B cell (primary cell): ENCODE data around the gene TGFBR2. TPM values are rescaled to one million over a fixed set of nuclear protein-coding genes. Genes with fewer than 3 reads are reported as not detected.
A peak's percentile ranks its signal among the peaks of the same experiment; 100 is the strongest.

Experiments used
- ATAC-seq: fragments of 200-7000 bp; cut with Tn5 transposase; one replicate; pipeline ENCODE4 v1.10.0; 2021; ENCODE audit warnings: low read depth, mild to moderate bottlenecking, moderate number of reproducible peaks, moderate library complexity
- CTCF ChIA-PET: fragments of 350-600 bp; sonication (Branson Sonifier 250); formaldehyde crosslinking; loops from one replicate; lab custom pipeline; 2021; ENCODE audit warnings: antibody characterized with exemption, inconsistent platforms; lab: Charles Lee
- POLR2A ChIA-PET: fragments of 350-600 bp; sonication (Branson Sonifier 250); formaldehyde crosslinking; loops from one replicate; lab custom pipeline; 2021; ENCODE audit warnings: antibody characterized with exemption; lab: Charles Lee
- DNase-seq: peaks from one replicate; pipeline ENCODE4 v3.0.0; 2013
- H2AFZ ChIP-seq: 2 replicates; pipeline ENCODE4 v1.6.1; 2012; ENCODE audit warnings: mild to moderate bottlenecking, low read depth, low read length; ENCODE audit not compliant: insufficient read depth, poor library complexity, severe bottlenecking
- H3K27ac ChIP-seq, 2 donors: 1 replicate in 1 of 2; 2 replicates in 1 of 2; pipeline ENCODE4 v1.5.1; 2012 to 2013; ENCODE audit warnings: low read length in 2 of 2, mild to moderate bottlenecking in 2 of 2, moderate library complexity in 1 of 2
- H3K27me3 ChIP-seq, 4 experiments: fragments of 200-600 bp in 1 of 4; sonication (generic) in 1 of 4; replicated peaks in 1 of 4; 1 replicate in 2 of 4; 2 replicates in 2 of 4; pipeline versions ENCODE4 v1.6.1 to v1.7.0; 2013 to 2016; ENCODE audit warnings: low read length in 3 of 4, mild to moderate bottlenecking in 2 of 4, mixed read lengths in 1 of 4, moderate library complexity in 1 of 4; ENCODE audit not compliant: insufficient read depth in 4 of 4, control insufficient read depth in 3 of 4; ENCODE audit errors: control extremely low read depth in 1 of 4
- H3K36me3 ChIP-seq, 2 experiments: replicated peaks in 1 of 2; 1 replicate in 1 of 2; 2 replicates in 1 of 2; pipeline versions ENCODE4 v1.6.1 to v1.7.1; 2013; ENCODE audit warnings: low read length in 1 of 2; ENCODE audit not compliant: insufficient read depth in 2 of 2, control insufficient read depth in 1 of 2; ENCODE audit errors: control extremely low read depth in 1 of 2, extremely low read depth in 1 of 2
- H3K4me1 ChIP-seq, 2 donors: fragments of 200-600 bp in 1 of 2; sonication (generic) in 1 of 2; 1 replicate in 1 of 2; 2 replicates in 1 of 2; pipeline versions ENCODE4 v1.5.1 to v1.6.1; 2013 to 2017; ENCODE audit warnings: low read length in 2 of 2; ENCODE audit not compliant: control insufficient read depth in 2 of 2, insufficient read depth in 2 of 2
- H3K4me2 ChIP-seq: replicated peaks from 2 replicates; pipeline ENCODE3; 2012; ENCODE audit warnings: mild to moderate bottlenecking, low read depth, low read length; ENCODE audit not compliant: poor library complexity, severe bottlenecking
- H3K4me3 ChIP-seq, 5 experiments: fragments of 200-600 bp in 1 of 5; sonication (generic) in 1 of 5; 1 replicate in 3 of 5; 2 replicates in 2 of 5; pipeline versions ENCODE4 v1.5.1 to v1.7.0; 2011 to 2016; ENCODE audit warnings: low read length in 4 of 5, mild to moderate bottlenecking in 4 of 5, low read depth in 2 of 5, control low read depth in 1 of 5, moderate library complexity in 1 of 5; ENCODE audit not compliant: insufficient read depth in 1 of 5; ENCODE audit errors: control extremely low read depth in 1 of 5, extremely low read depth in 1 of 5
- H3K79me2 ChIP-seq: fragments of 200-600 bp; sonication (generic); one replicate; pipeline ENCODE4 v1.6.0; 2016; ENCODE audit warnings: low read length; ENCODE audit not compliant: control insufficient read depth, insufficient read depth
- H3K9ac ChIP-seq: fragments of 200-600 bp; sonication (generic); 2 replicates; pipeline ENCODE4 v1.6.1; 2017; ENCODE audit warnings: mild to moderate bottlenecking, low read length, moderate library complexity
- H3K9me3 ChIP-seq, 3 donors: one replicate each; pipeline versions ENCODE4 v1.6.1 to v1.7.1; 2013; ENCODE audit warnings: low read length in 2 of 3; ENCODE audit not compliant: control insufficient read depth in 2 of 3, insufficient read depth in 1 of 3; ENCODE audit errors: control extremely low read depth in 1 of 3
- H4K20me1 ChIP-seq: 2 replicates; pipeline ENCODE4 v1.6.0; 2012; ENCODE audit warnings: mild to moderate bottlenecking, low read length; ENCODE audit not compliant: insufficient read depth, control insufficient read depth, poor library complexity, severe bottlenecking
- H3K27ac Mint-ChIP-seq: one replicate; pipeline ENCODE4 v1.8.0; 2021; ENCODE audit warnings: mixed read lengths
- H3K27me3 Mint-ChIP-seq: one replicate; pipeline ENCODE4 v1.8.0; 2021; ENCODE audit warnings: mixed read lengths
- H3K4me1 Mint-ChIP-seq: one replicate; pipeline ENCODE4 v1.8.0; 2021; ENCODE audit warnings: mixed read lengths
- H3K4me3 Mint-ChIP-seq: one replicate; pipeline ENCODE4 v1.8.0; 2021; ENCODE audit warnings: mixed read lengths
- H3K9me3 Mint-ChIP-seq: one replicate; pipeline ENCODE4 v1.8.0; 2022; ENCODE audit warnings: mixed read lengths; ENCODE audit not compliant: insufficient read depth
- CTCF ChIP-seq: fragments of 200-600 bp; IDR thresholded peaks from one replicate; pipeline ENCODE4 v1.8.0; 2022; ENCODE audit warnings: antibody characterized with exemption, mild to moderate bottlenecking
- EZH2 ChIP-seq: IDR thresholded peaks from 2 replicates; pipeline ENCODE4 v1.6.1; 2012; ENCODE audit warnings: borderline replicate concordance, low read depth, mild to moderate bottlenecking, moderate library complexity, low read length; ENCODE audit not compliant: insufficient read depth, poor library complexity, severe bottlenecking
- WGBS: methylation state at CpG from one replicate; pipeline ENCODE4 v1.1.5; 2013; ENCODE audit warnings: missing lambda C conversion rate; ENCODE audit not compliant: insufficient coverage; 5-methylcytosine and 5-hydroxymethylcytosine counted together
- intact Hi-C: fragments of 100-400 bp; cut with micrococcal nuclease; formaldehyde crosslinking; loops from one replicate; pipeline ENCODE4 v1.10.0; 2022
- polyA plus RNA-seq: library from polyadenylated mRNA; depleted of rRNA; stranded (reverse); fragments of >200 nt; gene quantifications from 2 replicates; pipeline ENCODE4 v1.2.3, GENCODE V29; 2012
- total RNA-seq, 2 donors: library from RNA; stranded (reverse); fragments of 120-200 nt in 1 of 2; gene quantifications; 1 replicate in 1 of 2; 2 replicates in 1 of 2; pipeline versions ENCODE4 v1.2.3 to v1.2.4, GENCODE V29; 2013 to 2022

TGFBR2 gene
- total and polyA plus RNA-seq, 2 donors (not counting 1 experiment from before 2014, with no cell fraction given), result 68.7 to 189 TPM

GRCh38 chr3:30693470-30694120 lies 87.2 kb downstream of the TGFBR2 start:
- peak; percentile 87 for ATAC-seq
- Histone ChIP-seq H3K9me3 (no peaks in the 10 kb centered on the region), H4K20me1 (peaks cover 8% of the 10 kb centered on the region), H3K27me3 (no peaks in the 10 kb centered on the region), H3K4me3 (no peak overlapping the region), H3K79me2 (peaks cover 7% of the 10 kb centered on the region), H3K9ac (no peak overlapping the region), H3K27ac (peak overlapping the region in 1 of 2 donors; percentile 48), H3K4me2 (no peak overlapping the region), H3K4me1 (peaks cover 29 to 32% of the 10 kb centered on the region in 2 donors), H3K36me3 (peaks cover 34 to 80% of the 10 kb centered on the region in 2 experiments), H2AFZ (no peak overlapping the region)
- intact Hi-C loops, result loop anchor here (1.0 to 5.0 kb wide), 8 partner anchors 36 to 651 kb away; partner anchors contain the start of gene TGFBR2
- DNase-seq, result peak; percentile 77
- ChIA-PET CTCF (interaction anchor here (0.7 to 9.2 kb wide), 66 partner anchors 8 to 888 kb away, joined by 3 to 113 read pairs (median 4); partner anchors contain the start of gene TGFBR2), POLR2A (interaction anchor here (0.7 kb wide), 1 partner anchor 29 kb away, joined by 3 read pairs; no protein-coding TSS in a partner anchor)
- Mint-ChIP-seq H3K27ac (peak overlapping the region; percentile 80), H3K4me1 (peaks cover 74% of the 10 kb centered on the region), H3K9me3 (no peaks in the 10 kb centered on the region), H3K27me3 (no peaks in the 10 kb centered on the region), H3K4me3 (no peak overlapping the region)
- TF ChIP-seq EZH2, result no peak
- TF ChIP-seq CTCF, result peak; percentile 96
- WGBS, result 7% methylated on average over 2 of the region's 2 CpGs

- POLR2A ChIA-PET, result interaction anchor here (0.6 kb wide), 1 partner anchor 12 kb away, joined by 4 read pairs; no protein-coding TSS in a partner anchor
- H3K36me3 ChIP-seq, result peaks cover 32 to 77% of the 10 kb centered on the region in 2 experiments
- peaks cover 8% of the 10 kb centered on the region for H4K20me1 ChIP-seq
- WGBS, result 92% methylated on average over 1 of the region's 3 CpGs
- Mint-ChIP-seq H3K27me3 (no peaks in the 10 kb centered on the region), H3K9me3 (no peaks in the 10 kb centered on the region), H3K27ac (peak overlapping the region; percentile 44), H3K4me3 (no peak overlapping the region), H3K4me1 (peaks cover 69% of the 10 kb centered on the region)
- H3K79me2 ChIP-seq, result peaks cover 3% of the 10 kb centered on the region
- H3K27ac ChIP-seq, result no peak overlapping the region
- no peak for ATAC-seq
- peaks cover 24 to 26% of the 10 kb centered on the region in 2 donors for H3K4me1 ChIP-seq
- no peak overlapping the region for H3K4me3 ChIP-seq
- no peak for TF ChIP-seq EZH2
- CTCF ChIA-PET, result interaction anchor here (0.7 to 9.2 kb wide), 48 partner anchors 9 to 888 kb away, joined by 3 to 113 read pairs (median 6); partner anchors contain the start of gene TGFBR2
- no peaks in the 10 kb centered on the region for H3K27me3 ChIP-seq
- no peak for DNase-seq
- no peak overlapping the region for H3K4me2 ChIP-seq
- H3K9me3 ChIP-seq, result no peaks in the 10 kb centered on the region
- H3K9ac ChIP-seq, result no peak overlapping the region
- no peak overlapping the region for H2AFZ ChIP-seq
- intact Hi-C loops, result loop anchor here (5.0 kb wide), 2 partner anchors 37 to 257 kb away; no protein-coding TSS in a partner anchor
Observed at GRCh38 chr3:30694148-30694547, 87.7 kb downstream of the TGFBR2 start.
